ENCODE results near the gene GALNT18. TPM values are rescaled to one million over a fixed set of nuclear protein-coding genes. Genes with fewer than 3 reads are reported as not detected.

GALNT18 gene
- total and polyA plus RNA-seq, 2 of the 4 experiments (the other 2 are of a cell fraction) = 9.5 to 11.3 TPM

- in situ Hi-C loops (cut with MboI; ENCODE audit: low sequenced_read_pairs) = no loop called here
These were observed 139.1 kb downstream of the GALNT18 start for GRCh38 chr11:11482730-11483129.

More at GRCh38 chr11:11482730-11483129, 139.1 kb downstream of the GALNT18 start:
- H3K4ac ChIP-seq (ENCODE audit: low read depth, low read length) = no peak overlapping the region
- no peak overlapping the region for H3K27ac ChIP-seq (ENCODE audit: insufficient read depth, low read length)
- no peak overlapping the region for H3K56ac ChIP-seq (ENCODE audit: extremely low read depth, insufficient read depth, low read length)
- no peaks in the 10 kb centered on the region for H3K79me1 ChIP-seq (ENCODE audit: low read depth in 1 of 2, low read length in 2 of 2)
- H2AK9ac ChIP-seq (replicated peaks; ENCODE audit: low read depth, low read length, poor library complexity) = no peak overlapping the region
- WGBS, 2 experiments (ENCODE audit: extremely low coverage in 2 of 2, insufficient read length in 1 of 2) = 67% methylated on average over 2 of the region's 3 CpGs; no CpG with 5 or more reads in 1 of the 2 experiments
- BruUV-seq (replicated peaks) = no TSS peak
- no peaks in the 10 kb centered on the region for H4K20me1 ChIP-seq (ENCODE audit: insufficient read depth, low read length)
- no peak overlapping the region for H3K4me2 ChIP-seq (ENCODE audit: low read depth, low read length)
- no peak overlapping the region for H4K8ac ChIP-seq (ENCODE audit: low read depth in 2 of 2, low read length in 2 of 2)
- no peak overlapping the region for H2AK5ac ChIP-seq (ENCODE audit: low read depth, low read length)
- H2BK20ac ChIP-seq (ENCODE audit: low read depth, low read length) = no peak overlapping the region
- H3K9me3 ChIP-seq (ENCODE audit: control insufficient read depth, insufficient read depth, low read length) = no peaks in the 10 kb centered on the region
- H3K4me1 ChIP-seq (ENCODE audit: control insufficient read depth, insufficient read depth, low read length) = 0 out of 2 replicates have a peak, but pooled peaks cover 2% of the 10 kb centered on the region
- no peaks in the 10 kb centered on the region for H3K36me3 ChIP-seq (ENCODE audit: control insufficient read depth, insufficient read depth, low read length)
- dilution Hi-C loops (cut with HindIII; ENCODE audit: low sequenced_read_pairs, unreplicated experiment) = no loop called here
- peaks cover 5% of the 10 kb centered on the region; the same call in 1 of the 2 replicates for H3K27me3 ChIP-seq (ENCODE audit: control insufficient read depth, insufficient read depth, low read length)
- intact Hi-C loops (cut with micrococcal nuclease) = no loop called here
- ATAC-seq (ENCODE audit: low read depth) (no peak), DNase-seq (peak; percentile 12)
- no peak overlapping the region for H3K4me3 ChIP-seq (ENCODE audit: insufficient read depth, low read depth, low read length)
- CTCF ChIA-PET = no interaction called here
- H2BK120ac ChIP-seq (ENCODE audit: low read depth, low read length) = no peak overlapping the region
- POLR2A ChIA-PET (ENCODE audit: unreplicated experiment) = no interaction called here
- no peak overlapping the region for H3K9ac ChIP-seq (ENCODE audit: low read depth, low read length)
- H3K14ac ChIP-seq (replicated peaks; ENCODE audit: low read depth, low read length) = no peak overlapping the region
- H3K18ac ChIP-seq (ENCODE audit: low read depth, low read length) = no peak overlapping the region
- no peak overlapping the region for H2BK15ac ChIP-seq (ENCODE audit: low read depth, low read length)
- TF ChIP-seq MXI1 (IDR thresholded peaks at IDR 0.05; ENCODE audit: borderline replicate concordance, low read depth, low read length) (no peak), FOS (IDR thresholded peaks at IDR 0.05; ENCODE audit: low read depth, low read length) (no peak), NFE2L2 (IDR thresholded peaks at IDR 0.05; ENCODE audit: low read depth, low read length) (no peak), BHLHE40 (IDR thresholded peaks at IDR 0.05; ENCODE audit: low read depth, low read length) (no peak), MAZ (IDR thresholded peaks at IDR 0.05; ENCODE audit: borderline replicate concordance, low read depth, low read length) (no peak), ELK1 (IDR thresholded peaks at IDR 0.05; ENCODE audit: borderline replicate concordance, low read depth, low read length) (no peak), RAD21 (IDR thresholded peaks at IDR 0.05; ENCODE audit: low read length) (no peak), MAFK (IDR thresholded peaks at IDR 0.05; ENCODE audit: low read depth, low read length) (no peak), USF2 (IDR thresholded peaks at IDR 0.05; ENCODE audit: low read depth, low read length) (no peak)
- H3K9me1 ChIP-seq (ENCODE audit: insufficient read depth, low read length) = no peaks in the 10 kb centered on the region
- no peak overlapping the region for H2BK5ac ChIP-seq (ENCODE audit: low read depth, low read length, poor library complexity, severe bottlenecking)
- H3K23ac ChIP-seq (ENCODE audit: low read depth, low read length) = no peak overlapping the region
- no peak overlapping the region for H2AFZ ChIP-seq (replicated peaks; ENCODE audit: low read length, poor library complexity)
- H4K91ac ChIP-seq (ENCODE audit: insufficient read depth, low read depth, low read length) = no peak overlapping the region
- H4K5ac ChIP-seq (ENCODE audit: low read depth, low read length) = no peak overlapping the region

All from IMR-90 (cell line).